Measurements from ENCODE around the gene BNC2.

GRCh38 chr9:16598316-16598715 is 272.2 kb downstream of the BNC2 start:
- no peak for TF ChIP-seq CTCF (IDR thresholded peaks at IDR 0.05)
- TF ChIP-seq POLR2A (IDR thresholded peaks at IDR 0.05): no peak
